A549 (cell line): ENCODE results near the gene FAF1. TPM values are rescaled to one million over a fixed set of nuclear protein-coding genes. Genes with fewer than 3 reads are reported as not detected.

ENCODE experiments used
- ATAC-seq, 2 experiments: fragments of 200-7000 bp in 1 of 2; fragments of >200 bp in 1 of 2; cut with Nextera tagmentation in 1 of 2; cut with Tn5 transposase in 1 of 2; 3 replicates each; pipeline versions ENCODE4 v1.8.0 to v1.9.1; 2018 to 2020; ENCODE audit warnings: mild to moderate bottlenecking in 1 of 2, moderate library complexity in 1 of 2
- CTCF ChIA-PET: fragments of 300-600 bp; sonication (Branson Sonifier 250); formaldehyde crosslinking; extraction: SDS; loops from one replicate; lab custom pipeline; 2021; ENCODE audit warnings: antibody characterized with exemption, inconsistent platforms; lab: Yijun Ruan, JAX
- POLR2A ChIA-PET: fragments of 350-600 bp; formaldehyde crosslinking; extraction: SDS; loops from one replicate; lab custom pipeline; 2021; ENCODE audit warnings: antibody characterized with exemption, inconsistent platforms; lab: Yijun Ruan, JAX
- DNase-seq, 2 experiments: peaks; one replicate each; pipeline versions ENCODE4 v3.0.0 to v3.0.0-alpha.2; 2011 to 2016; ENCODE audit warnings: low read depth in 1 of 2, low spot score in 1 of 2
- FAIRE-seq: peaks from 2 replicates; lab custom pipeline; 2011; peaks lifted over from hg19 to GRCh38; lab: Jason Lieb, UNC
- H3K27ac ChIP-seq, 2 experiments: fragments of >200 bp; sonication (Bioruptor Twin); formaldehyde crosslinking; 3 replicates each; pipeline ENCODE4 v1.5.1; 2016 to 2017
- H3K4me1 ChIP-seq: fragments of >200 bp; sonication (Bioruptor Twin); formaldehyde crosslinking; 3 replicates; pipeline ENCODE4 v1.6.1; 2016
- H3K4me2 ChIP-seq: fragments of >200 bp; sonication (Bioruptor Twin); formaldehyde crosslinking; 3 replicates; pipeline ENCODE4 v1.6.1; 2016
- H3K4me3 ChIP-seq: fragments of >200 bp; sonication (Bioruptor Twin); formaldehyde crosslinking; 3 replicates; pipeline ENCODE4 v1.5.1; 2016
- H3K9me3 ChIP-seq: fragments of >200 bp; sonication (Bioruptor Twin); formaldehyde crosslinking; 3 replicates; pipeline ENCODE4 v1.6.1; 2016
- CBX2 ChIP-seq: fragments of 200-600 bp; sonication (generic); IDR thresholded peaks from 2 replicates; pipeline ENCODE4 v1.6.1; 2016; ENCODE audit warnings: low read depth, mild to moderate bottlenecking, borderline replicate concordance
- CEBPB ChIP-seq, 2 experiments: fragments of >200 bp in 1 of 2; sonication (Bioruptor Twin) in 1 of 2; formaldehyde crosslinking in 1 of 2; IDR thresholded peaks; 2 replicates each; pipeline ENCODE4 v1.6.1; 2012 to 2016
- CHD4 ChIP-seq: fragments of 200-600 bp; sonication (generic); IDR thresholded peaks from 2 replicates; pipeline ENCODE4 v1.6.1; 2016; ENCODE audit warnings: antibody characterized with exemption, mild to moderate bottlenecking, borderline replicate concordance
- EHF ChIP-seq: fragments of 250-450 bp; sonication (Bioruptor Pico); IDR thresholded peaks from 2 replicates; pipeline ENCODE4 v1.5.0; 2020; ENCODE audit warnings: mild to moderate bottlenecking
- EHMT2 ChIP-seq: fragments of 200-600 bp; sonication (generic); IDR thresholded peaks from 2 replicates; pipeline ENCODE4 v1.6.1; 2016; ENCODE audit warnings: antibody characterized with exemption, low read depth, mild to moderate bottlenecking, moderate library complexity
- FOSL2 ChIP-seq, 2 experiments: fragments of 450-650 bp in 1 of 2; fragments of >200 bp in 1 of 2; sonication (Bioruptor Twin) in 1 of 2; formaldehyde crosslinking; IDR thresholded peaks; 2 replicates each; pipeline versions ENCODE4 v1.5.0 to v1.6.1; 2016 to 2020; ENCODE audit warnings: mild to moderate bottlenecking in 1 of 2, moderate library complexity in 1 of 2
- GATA3 ChIP-seq: IDR thresholded peaks from 2 replicates; pipeline ENCODE4 v1.6.1; 2012; ENCODE audit warnings: borderline replicate concordance
- HOXA7 ChIP-seq: fragments of 250-450 bp; sonication (Bioruptor Pico); IDR thresholded peaks from 2 replicates; pipeline ENCODE4 v1.5.0; 2020; ENCODE audit warnings: mild to moderate bottlenecking, moderate library complexity
- JUNB ChIP-seq: fragments of >200 bp; sonication (Bioruptor Twin); formaldehyde crosslinking; IDR thresholded peaks from 2 replicates; pipeline ENCODE4 v1.6.1; 2016
- MAFK ChIP-seq: fragments of 450-650 bp; IDR thresholded peaks from 2 replicates; pipeline ENCODE4 v1.6.1; 2014; ENCODE audit not compliant: partially characterized antibody
- MYC ChIP-seq: IDR thresholded peaks from 2 replicates; pipeline ENCODE4 v1.6.1; 2012; ENCODE audit warnings: mild to moderate bottlenecking, inconsistent platforms, low read length, improper control_type of control experiment, borderline replicate concordance
- PHF8 ChIP-seq: fragments of 200-600 bp; sonication (generic); IDR thresholded peaks from 2 replicates; pipeline ENCODE4 v1.6.1; 2016; ENCODE audit warnings: low read depth, mild to moderate bottlenecking, antibody characterized with exemption, moderate library complexity, borderline replicate concordance
- RAD21 ChIP-seq, 2 experiments: fragments of >200 bp in 1 of 2; sonication (Bioruptor Twin) in 1 of 2; formaldehyde crosslinking in 1 of 2; IDR thresholded peaks in 1 of 2; conservative IDR thresholded peaks in 1 of 2; 2 replicates in 1 of 2; 3 replicates in 1 of 2; pipeline ENCODE4 v1.6.1; 2012 to 2018; ENCODE audit warnings: inconsistent platforms in 1 of 2
- RFX5 ChIP-seq: fragments of 450-650 bp; IDR thresholded peaks from 2 replicates; pipeline ENCODE4 v1.7.1; 2014; ENCODE audit warnings: antibody characterized with exemption, mild to moderate bottlenecking, moderate library complexity
- TP53 ChIP-seq: fragments of 250-450 bp; sonication (Bioruptor Pico); IDR thresholded peaks from 2 replicates; pipeline ENCODE4 v1.5.0; 2021; ENCODE audit warnings: mild to moderate bottlenecking, moderate library complexity
- ZFP36 ChIP-seq: fragments of 450-650 bp; IDR thresholded peaks from 2 replicates; pipeline ENCODE4 v1.6.1; 2014; ENCODE audit warnings: borderline replicate concordance; ENCODE audit not compliant: partially characterized antibody
- WGBS: methylation state at CpG from one replicate; pipeline ENCODE4 v1.1.6; 2017; ENCODE audit errors: missing lambda C conversion rate; 5-methylcytosine and 5-hydroxymethylcytosine counted together
- polyA plus RNA-seq, 4 experiments: library from polyadenylated mRNA; depleted of rRNA in 3 of 4; stranded (reverse); fragments of >200 nt; fragmentation: RNase III in 1 of 4; extraction: RNeasy Plus Mini Kit Qiagen cat#74134 plus additional on column Dnase treatment in 1 of 4; gene quantifications; 2 replicates in 3 of 4; 3 replicates in 1 of 4; pipeline ENCODE4 v1.2.3, GENCODE V29; 2011 to 2017
- TF ChIP-seq, protein P1 (sequence below): IDR thresholded peaks from 2 replicates; pipeline ENCODE4 v1.6.1; 2012
- TF ChIP-seq, protein P2 (sequence below): fragments of 250-450 bp; sonication (Bioruptor Pico); IDR thresholded peaks from 2 replicates; pipeline ENCODE4 v1.5.0; 2020; ENCODE audit warnings: low read depth, mild to moderate bottlenecking, moderate library complexity
- TF ChIP-seq, protein P3 (sequence below): fragments of 450-650 bp; IDR thresholded peaks from 2 replicates; pipeline ENCODE4 v1.6.1; 2014; ENCODE audit warnings: antibody characterized with exemption
- TF ChIP-seq, protein P4 (sequence below): fragments of >200 bp; sonication (Bioruptor Twin); formaldehyde crosslinking; IDR thresholded peaks from 3 replicates; pipeline ENCODE4 v1.5.1; 2016

FAF1 gene
- polyA plus RNA-seq, 2 of the 4 experiments (the other 2 are of a cell fraction) = 31.7 to 46.2 TPM

DNA sequence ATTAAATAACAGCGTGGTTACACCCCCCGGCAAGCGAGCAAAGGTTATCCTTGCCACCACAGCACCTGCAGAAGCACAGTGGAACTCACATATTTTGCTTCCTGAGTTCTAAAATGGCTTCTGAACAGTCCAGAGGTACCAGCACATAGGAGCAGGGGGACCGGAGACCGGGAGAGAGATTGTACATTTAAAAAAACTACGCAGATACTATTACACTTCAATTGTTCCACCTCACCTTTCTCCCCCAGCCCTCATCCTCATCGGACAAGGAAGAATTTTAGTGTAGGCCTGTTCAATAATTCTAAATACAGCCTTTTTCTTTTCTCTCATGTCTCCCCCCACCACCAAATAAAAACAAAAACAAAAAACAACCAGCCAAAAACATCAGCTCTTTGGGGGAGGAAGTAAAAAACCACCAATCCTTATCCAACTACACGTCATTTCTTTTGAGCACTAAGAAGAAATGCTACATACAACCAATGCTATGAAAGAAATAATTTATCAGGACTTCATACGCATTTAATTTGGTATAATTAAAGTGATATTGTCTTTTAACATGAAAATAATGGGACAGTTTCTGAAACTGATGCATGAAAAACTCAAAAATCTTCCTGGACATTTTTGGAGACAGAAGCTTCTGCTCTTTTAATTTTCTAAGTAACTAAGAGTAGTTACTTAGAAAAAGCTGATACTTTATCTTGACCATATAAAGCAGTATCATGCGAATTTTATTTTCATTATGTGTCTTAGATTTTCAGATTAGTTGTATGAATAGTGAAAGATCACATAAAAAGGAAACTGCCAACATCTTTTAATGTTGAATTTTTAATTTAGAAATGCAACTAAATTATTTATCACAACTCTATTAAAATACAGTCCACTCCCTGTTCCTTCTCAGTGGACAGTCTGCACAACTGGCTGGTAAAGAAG lies 19.1 kb upstream of the FAF1 start:
- CTCF ChIA-PET = interaction anchor here (0.6 to 1.8 kb wide), 2 partner anchors 10 to 65 kb away, joined by 3 to 8 read pairs; no protein-coding TSS in a partner anchor
- Histone ChIP-seq H3K4me2 (peak overlapping the region; percentile 84), H3K9me3 (no peaks in the 10 kb centered on the region)
- DNase-seq (peak in 1 of 2 experiments; percentile 75), ATAC-seq (peak in 1 of 2 experiments; percentile 60; a peak in 3 of 6 replicates)
- TF ChIP-seq TP53 (CRISPR knock-in tag) (no peak), RFX5 (no peak), PHF8 (no peak), RAD21 (conservative IDR thresholded peaks at IDR 0.05 in 1 of 2, IDR thresholded peaks at IDR 0.05 in 1 of 2) (no peak), EHF (CRISPR knock-in tag) (no peak), EHMT2 (no peak), FOSL2 (IDR thresholded peaks at IDR 0.05) (no peak), FOSL2 (CRISPR knock-in tag; IDR thresholded peaks at IDR 0.05) (no peak), JUNB (no peak), HOXA7 (no peak), ZFP36 (no peak), CHD4 (no peak), MYC (no peak), GATA3 (no peak), CEBPB (IDR thresholded peaks at IDR 0.05) (no peak), MAFK (no peak), CBX2 (no peak)
- TF ChIP-seq, protein P1, sequence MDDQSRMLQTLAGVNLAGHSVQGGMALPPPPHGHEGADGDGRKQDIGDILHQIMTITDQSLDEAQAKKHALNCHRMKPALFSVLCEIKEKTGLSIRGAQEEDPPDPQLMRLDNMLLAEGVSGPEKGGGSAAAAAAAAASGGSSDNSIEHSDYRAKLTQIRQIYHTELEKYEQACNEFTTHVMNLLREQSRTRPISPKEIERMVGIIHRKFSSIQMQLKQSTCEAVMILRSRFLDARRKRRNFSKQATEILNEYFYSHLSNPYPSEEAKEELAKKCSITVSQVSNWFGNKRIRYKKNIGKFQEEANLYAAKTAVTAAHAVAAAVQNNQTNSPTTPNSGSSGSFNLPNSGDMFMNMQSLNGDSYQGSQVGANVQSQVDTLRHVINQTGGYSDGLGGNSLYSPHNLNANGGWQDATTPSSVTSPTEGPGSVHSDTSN = no peak
- TF ChIP-seq, protein P2, sequence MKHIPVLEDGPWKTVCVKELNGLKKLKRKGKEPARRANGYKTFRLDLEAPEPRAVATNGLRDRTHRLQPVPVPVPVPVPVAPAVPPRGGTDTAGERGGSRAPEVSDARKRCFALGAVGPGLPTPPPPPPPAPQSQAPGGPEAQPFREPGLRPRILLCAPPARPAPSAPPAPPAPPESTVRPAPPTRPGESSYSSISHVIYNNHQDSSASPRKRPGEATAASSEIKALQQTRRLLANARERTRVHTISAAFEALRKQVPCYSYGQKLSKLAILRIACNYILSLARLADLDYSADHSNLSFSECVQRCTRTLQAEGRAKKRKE = no peak
- TF ChIP-seq, protein P3, sequence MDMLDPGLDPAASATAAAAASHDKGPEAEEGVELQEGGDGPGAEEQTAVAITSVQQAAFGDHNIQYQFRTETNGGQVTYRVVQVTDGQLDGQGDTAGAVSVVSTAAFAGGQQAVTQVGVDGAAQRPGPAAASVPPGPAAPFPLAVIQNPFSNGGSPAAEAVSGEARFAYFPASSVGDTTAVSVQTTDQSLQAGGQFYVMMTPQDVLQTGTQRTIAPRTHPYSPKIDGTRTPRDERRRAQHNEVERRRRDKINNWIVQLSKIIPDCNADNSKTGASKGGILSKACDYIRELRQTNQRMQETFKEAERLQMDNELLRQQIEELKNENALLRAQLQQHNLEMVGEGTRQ = no peak
- TF ChIP-seq, protein P4, sequence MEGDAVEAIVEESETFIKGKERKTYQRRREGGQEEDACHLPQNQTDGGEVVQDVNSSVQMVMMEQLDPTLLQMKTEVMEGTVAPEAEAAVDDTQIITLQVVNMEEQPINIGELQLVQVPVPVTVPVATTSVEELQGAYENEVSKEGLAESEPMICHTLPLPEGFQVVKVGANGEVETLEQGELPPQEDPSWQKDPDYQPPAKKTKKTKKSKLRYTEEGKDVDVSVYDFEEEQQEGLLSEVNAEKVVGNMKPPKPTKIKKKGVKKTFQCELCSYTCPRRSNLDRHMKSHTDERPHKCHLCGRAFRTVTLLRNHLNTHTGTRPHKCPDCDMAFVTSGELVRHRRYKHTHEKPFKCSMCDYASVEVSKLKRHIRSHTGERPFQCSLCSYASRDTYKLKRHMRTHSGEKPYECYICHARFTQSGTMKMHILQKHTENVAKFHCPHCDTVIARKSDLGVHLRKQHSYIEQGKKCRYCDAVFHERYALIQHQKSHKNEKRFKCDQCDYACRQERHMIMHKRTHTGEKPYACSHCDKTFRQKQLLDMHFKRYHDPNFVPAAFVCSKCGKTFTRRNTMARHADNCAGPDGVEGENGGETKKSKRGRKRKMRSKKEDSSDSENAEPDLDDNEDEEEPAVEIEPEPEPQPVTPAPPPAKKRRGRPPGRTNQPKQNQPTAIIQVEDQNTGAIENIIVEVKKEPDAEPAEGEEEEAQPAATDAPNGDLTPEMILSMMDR = no peak
- TF ChIP-seq, all 56 proteins: peak for 0
- FAIRE-seq = no peak
- under 1% methylated on average over 10 of the region's 10 CpGs for WGBS
- POLR2A ChIA-PET = interaction anchor here (0.9 to 3.3 kb wide), 3 partner anchors 10 to 257 kb away, joined by 3 to 29 read pairs (median 4); partner anchors contain the start of genes CDKN2C and RNF11
- H3K27ac ChIP-seq = peak overlapping the region; percentile 99 to 100
- peaks cover 43% of the 10 kb centered on the region; the same call in 2 of the 3 replicates for H3K4me1 ChIP-seq
- peak overlapping the region; percentile 71 for H3K4me3 ChIP-seq
